Measurements from ENCODE around the gene PBX4.

DNA sequence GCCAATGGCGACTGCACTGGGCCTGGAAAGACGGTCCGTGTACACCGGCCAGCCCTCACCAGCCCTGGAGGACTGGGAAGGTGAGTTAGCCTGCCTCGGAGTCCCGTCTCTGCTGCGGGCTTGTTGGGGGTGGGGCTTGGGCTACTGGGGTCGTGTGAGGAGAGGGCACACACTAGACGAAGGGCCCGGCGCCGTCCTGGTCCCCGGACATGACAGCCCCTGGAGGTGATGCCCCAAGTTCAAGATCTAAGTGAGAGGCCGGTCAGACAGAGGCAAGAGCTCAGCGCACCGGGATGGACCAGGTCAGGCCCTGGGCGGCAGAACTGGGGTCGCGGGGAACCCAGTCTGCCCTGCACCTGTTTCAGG is 78.8 kb downstream of the PBX4 start:
- TF ChIP-seq, protein P1, sequence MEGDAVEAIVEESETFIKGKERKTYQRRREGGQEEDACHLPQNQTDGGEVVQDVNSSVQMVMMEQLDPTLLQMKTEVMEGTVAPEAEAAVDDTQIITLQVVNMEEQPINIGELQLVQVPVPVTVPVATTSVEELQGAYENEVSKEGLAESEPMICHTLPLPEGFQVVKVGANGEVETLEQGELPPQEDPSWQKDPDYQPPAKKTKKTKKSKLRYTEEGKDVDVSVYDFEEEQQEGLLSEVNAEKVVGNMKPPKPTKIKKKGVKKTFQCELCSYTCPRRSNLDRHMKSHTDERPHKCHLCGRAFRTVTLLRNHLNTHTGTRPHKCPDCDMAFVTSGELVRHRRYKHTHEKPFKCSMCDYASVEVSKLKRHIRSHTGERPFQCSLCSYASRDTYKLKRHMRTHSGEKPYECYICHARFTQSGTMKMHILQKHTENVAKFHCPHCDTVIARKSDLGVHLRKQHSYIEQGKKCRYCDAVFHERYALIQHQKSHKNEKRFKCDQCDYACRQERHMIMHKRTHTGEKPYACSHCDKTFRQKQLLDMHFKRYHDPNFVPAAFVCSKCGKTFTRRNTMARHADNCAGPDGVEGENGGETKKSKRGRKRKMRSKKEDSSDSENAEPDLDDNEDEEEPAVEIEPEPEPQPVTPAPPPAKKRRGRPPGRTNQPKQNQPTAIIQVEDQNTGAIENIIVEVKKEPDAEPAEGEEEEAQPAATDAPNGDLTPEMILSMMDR (IDR thresholded peaks at IDR 0.05 in 8 of 11, conservative IDR thresholded peaks at IDR 0.05 in 3 of 11), result no peak
- TF ChIP-seq POLR2A (IDR thresholded peaks at IDR 0.05), result no peak
